NT2/D1 (cell line): ENCODE results near the gene CCDC34.

ENCODE experiments used
- DNase-seq: peaks from one replicate; pipeline ENCODE4 v3.0.0-alpha.2; 2011; ENCODE audit warnings: low read depth, low spot score
- H3K27me3 ChIP-seq: 2 replicates; pipeline ENCODE4 v1.6.0; 2011; ENCODE audit warnings: mild to moderate bottlenecking; ENCODE audit not compliant: insufficient read length, insufficient read depth
- H3K36me3 ChIP-seq: 2 replicates; pipeline ENCODE4 v1.6.1; 2011; ENCODE audit warnings: mild to moderate bottlenecking, low read length, mixed read lengths; ENCODE audit not compliant: insufficient read depth, insufficient read length
- H3K4me1 ChIP-seq: 2 replicates; pipeline ENCODE4 v1.5.1; 2011; ENCODE audit not compliant: insufficient read depth, insufficient read length
- H3K4me3 ChIP-seq: 2 replicates; pipeline ENCODE4 v1.5.1; 2011; ENCODE audit warnings: low read depth; ENCODE audit not compliant: insufficient read length
- H3K9ac ChIP-seq: 2 replicates; pipeline ENCODE4 v1.6.0; 2011; ENCODE audit warnings: low read depth; ENCODE audit not compliant: insufficient read length
- H3K9me3 ChIP-seq: 2 replicates; pipeline ENCODE4 v1.5.1; 2011; ENCODE audit warnings: mild to moderate bottlenecking, low read length; ENCODE audit not compliant: insufficient read depth
- SUZ12 ChIP-seq: IDR thresholded peaks from 2 replicates; pipeline ENCODE4 v1.6.1; 2011; ENCODE audit not compliant: insufficient read length, insufficient read depth; ENCODE audit errors: extremely low read depth
- YY1 ChIP-seq: IDR thresholded peaks from 2 replicates; pipeline ENCODE4 v1.6.1; 2011; ENCODE audit not compliant: insufficient read length, insufficient read depth
- ZNF274 ChIP-seq: IDR thresholded peaks from 2 replicates; pipeline ENCODE4 v1.6.1; 2011; ENCODE audit warnings: mild to moderate bottlenecking, low read depth, low read length

The CCDC34 gene

GRCh38 chr11:27390318-27391295 is 27.6 kb upstream of the CCDC34 start:
- no peak for DNase-seq
- no peak overlapping the region for H3K9ac ChIP-seq
- no peaks in the 10 kb centered on the region for H3K9me3 ChIP-seq
- no peak overlapping the region for H3K4me3 ChIP-seq
- TF ChIP-seq SUZ12 (no peak), ZNF274 (no peak), YY1 (no peak)
- no peaks in the 10 kb centered on the region for H3K36me3 ChIP-seq
- no peaks in the 10 kb centered on the region for H3K4me1 ChIP-seq
- H3K27me3 ChIP-seq: no peaks in the 10 kb centered on the region

- DNase-seq: no peak
- H3K4me1 ChIP-seq: no peaks in the 10 kb centered on the region
- no peak overlapping the region for H3K4me3 ChIP-seq
- peaks cover 11% of the 10 kb centered on the region for H3K36me3 ChIP-seq
- H3K27me3 ChIP-seq: no peaks in the 10 kb centered on the region
- no peaks in the 10 kb centered on the region for H3K9me3 ChIP-seq
- TF ChIP-seq SUZ12 (no peak), ZNF274 (no peak), YY1 (no peak)
- H3K9ac ChIP-seq: no peak overlapping the region
Measured at GRCh38 chr11:27388869-27389268, 25.9 kb upstream of the CCDC34 start.

- no peaks in the 10 kb centered on the region for H3K27me3 ChIP-seq
- H3K36me3 ChIP-seq: peaks cover 17% of the 10 kb centered on the region
- no peak for DNase-seq
- no peaks in the 10 kb centered on the region for H3K9me3 ChIP-seq
- no peak overlapping the region for H3K9ac ChIP-seq
- no peak overlapping the region for H3K4me3 ChIP-seq
- H3K4me1 ChIP-seq: no peaks in the 10 kb centered on the region
- no peak for TF ChIP-seq YY1
- no peak for TF ChIP-seq ZNF274
- no peak for TF ChIP-seq SUZ12
Measured at GRCh38 chr11:27388001-27388400, 25.0 kb upstream of the CCDC34 start.

GRCh38 chr11:27387362-27387761 is 24.3 kb upstream of the CCDC34 start:
- no peaks in the 10 kb centered on the region for H3K4me1 ChIP-seq
- DNase-seq: no peak

GRCh38 chr11:27386181-27386845 is 23.3 kb upstream of the CCDC34 start:
- Histone ChIP-seq H3K4me1 (no peaks in the 10 kb centered on the region), H3K27me3 (no peaks in the 10 kb centered on the region), H3K36me3 (peaks cover 28% of the 10 kb centered on the region), H3K9ac (no peak overlapping the region), H3K4me3 (no peak overlapping the region), H3K9me3 (no peaks in the 10 kb centered on the region)
- no peak for DNase-seq
- TF ChIP-seq ZNF274 (no peak), SUZ12 (no peak), YY1 (no peak)

More at GRCh38 chr11:27387362-27387761, 24.3 kb upstream of the CCDC34 start:
- Histone ChIP-seq H3K9ac (no peak overlapping the region), H3K9me3 (no peaks in the 10 kb centered on the region), H3K36me3 (peaks cover 19% of the 10 kb centered on the region), H3K27me3 (no peaks in the 10 kb centered on the region), H3K4me3 (no peak overlapping the region)
- TF ChIP-seq SUZ12 (no peak), YY1 (no peak), ZNF274 (no peak)

- DNase-seq: no peak
- no peak for TF ChIP-seq ZNF274
- no peak for TF ChIP-seq SUZ12
- TF ChIP-seq YY1: no peak
- H3K4me1 ChIP-seq: no peaks in the 10 kb centered on the region
- no peak overlapping the region for H3K9ac ChIP-seq
- H3K27me3 ChIP-seq: no peaks in the 10 kb centered on the region
- H3K9me3 ChIP-seq: no peaks in the 10 kb centered on the region
- H3K4me3 ChIP-seq: no peak overlapping the region
- peaks cover 37% of the 10 kb centered on the region for H3K36me3 ChIP-seq
Measured at GRCh38 chr11:27385245-27385644, 22.2 kb upstream of the CCDC34 start.

GRCh38 chr11:27384227-27384626 is 21.2 kb upstream of the CCDC34 start:
- Histone ChIP-seq H3K4me3 (no peak overlapping the region), H3K9ac (no peak overlapping the region), H3K9me3 (no peaks in the 10 kb centered on the region), H3K36me3 (peaks cover 46% of the 10 kb centered on the region), H3K27me3 (no peaks in the 10 kb centered on the region), H3K4me1 (no peaks in the 10 kb centered on the region)
- DNase-seq: no peak
- no peak for TF ChIP-seq ZNF274
- no peak for TF ChIP-seq YY1
- no peak for TF ChIP-seq SUZ12
